SK-N-SH (cell line): ENCODE data around the gene OGA. TPM values are rescaled to one million over a fixed set of nuclear protein-coding genes. Genes with fewer than 3 reads are reported as not detected.
A peak's percentile ranks its signal among the peaks of the same experiment; 100 is the strongest.

Experiments
- CTCF ChIA-PET: fragments of 300-600, 350-600 bp; formaldehyde crosslinking; extraction: SDS; loops from one replicate; lab custom pipeline; 2021; lab: Yijun Ruan, JAX
- POLR2A ChIA-PET: fragments of 350-600 bp; sonication (Branson Sonifier 250); formaldehyde crosslinking; extraction: SDS; loops from one replicate; lab custom pipeline; 2020; ENCODE audit warnings: antibody characterized with exemption, inconsistent platforms; lab: Yijun Ruan, JAX
- DNase-seq: peaks from one replicate; pipeline ENCODE4 v3.0.0; 2012
- H2AFZ ChIP-seq: fragments of 200-600 bp; sonication (generic); 2 replicates; pipeline ENCODE4 v1.8.1; 2016; ENCODE audit warnings: antibody characterized with exemption, mild to moderate bottlenecking, low read depth
- H3F3A ChIP-seq: fragments of 200-600 bp; sonication (generic); replicated peaks from 2 replicates; pipeline ENCODE3; 2016; ENCODE audit warnings: antibody characterized with exemption, mild to moderate bottlenecking; ENCODE audit not compliant: insufficient read depth
- H3K27ac ChIP-seq, 2 experiments: fragments of 200-500 bp in 1 of 2; fragments of 200-600 bp in 1 of 2; sonication (Bioruptor generic) in 1 of 2; sonication (generic), shearing (Covaris generic) in 1 of 2; 2 replicates each; pipeline versions ENCODE4 v1.5.1 to v1.6.1; 2014 to 2016; ENCODE audit warnings: low read depth in 2 of 2, inconsistent platforms in 1 of 2, low read length in 1 of 2, mild to moderate bottlenecking in 1 of 2, mixed read lengths in 1 of 2
- H3K27me3 ChIP-seq: fragments of 200-600 bp; sonication (generic), shearing (Covaris generic); 2 replicates; pipeline ENCODE4 v1.6.1; 2016; ENCODE audit warnings: mixed run types; ENCODE audit not compliant: insufficient read depth
- H3K36me3 ChIP-seq, 2 experiments: fragments of 200-500 bp in 1 of 2; fragments of 200-600 bp in 1 of 2; sonication (Bioruptor generic) in 1 of 2; sonication (generic) in 1 of 2; replicated peaks in 1 of 2; 2 replicates each; pipeline versions ENCODE3 to v1.5.1; 2014 to 2016; ENCODE audit warnings: low read length in 1 of 2, mild to moderate bottlenecking in 1 of 2; ENCODE audit not compliant: insufficient read depth in 2 of 2, control insufficient read depth in 1 of 2
- H3K4me1 ChIP-seq, 2 experiments: fragments of 200-500 bp in 1 of 2; fragments of 200-600 bp in 1 of 2; sonication (Bioruptor generic) in 1 of 2; sonication (generic), shearing (Covaris generic) in 1 of 2; 2 replicates each; pipeline versions ENCODE4 v1.5.1 to v1.6.1; 2014 to 2016; ENCODE audit warnings: low read depth in 1 of 2, low read length in 1 of 2, mixed run types in 1 of 2; ENCODE audit not compliant: insufficient read depth in 2 of 2, control insufficient read depth in 1 of 2
- H3K4me2 ChIP-seq: fragments of 200-600 bp; sonication (generic), shearing (Covaris generic); 2 replicates; pipeline ENCODE4 v1.6.1; 2017; ENCODE audit warnings: mixed run types
- H3K4me3 ChIP-seq, 2 experiments: fragments of 200-500 bp in 1 of 2; fragments of 200-600 bp in 1 of 2; sonication (Bioruptor generic) in 1 of 2; sonication (generic), shearing (Covaris generic) in 1 of 2; 2 replicates each; pipeline versions ENCODE4 v1.5.1 to v1.8.1; 2014 to 2016; ENCODE audit warnings: low read depth in 2 of 2, inconsistent platforms in 1 of 2, low read length in 1 of 2, mild to moderate bottlenecking in 1 of 2, mixed read lengths in 1 of 2, moderate library complexity in 1 of 2
- H3K79me2 ChIP-seq: fragments of 200-600 bp; sonication (generic); 2 replicates; pipeline ENCODE4 v1.8.1; 2017; ENCODE audit warnings: mild to moderate bottlenecking; ENCODE audit not compliant: insufficient read depth
- H3K9ac ChIP-seq: fragments of 200-600 bp; sonication (generic); 2 replicates; pipeline ENCODE4 v1.6.1; 2017; ENCODE audit warnings: mixed run types
- H3K9me2 ChIP-seq: fragments of 200-600 bp; sonication (generic); 2 replicates; pipeline ENCODE4 v1.6.1; 2017; ENCODE audit warnings: mixed run types
- H3K9me3 ChIP-seq: fragments of 200-600 bp; sonication (generic); 2 replicates; pipeline ENCODE4 v1.6.1; 2017; ENCODE audit warnings: mixed run types, mild to moderate bottlenecking, moderate library complexity
- H4K20me1 ChIP-seq: fragments of 200-600 bp; sonication (generic); 2 replicates; pipeline ENCODE4 v1.6.1; 2017; ENCODE audit warnings: mild to moderate bottlenecking, mixed run types; ENCODE audit not compliant: insufficient read depth
- ELF1 ChIP-seq: IDR thresholded peaks from 2 replicates; pipeline ENCODE4 v1.4.0; 2012
- FOXJ3 ChIP-seq: sonication (generic); formaldehyde crosslinking; IDR thresholded peaks from 2 replicates; pipeline ENCODE4 v1.5.1; 2020; ENCODE audit warnings: mild to moderate bottlenecking, missing genetic modification reagents
- FOXM1 ChIP-seq: IDR thresholded peaks from 2 replicates; pipeline ENCODE4 v1.4.0; 2012; ENCODE audit warnings: low read depth, mild to moderate bottlenecking
- JUND ChIP-seq: IDR thresholded peaks from 2 replicates; pipeline ENCODE4 v1.4.0; 2012
- NFIC ChIP-seq: IDR thresholded peaks from 2 replicates; pipeline ENCODE4 v1.4.0; 2012; ENCODE audit warnings: borderline replicate concordance
- POLR2AphosphoS5 ChIP-seq: IDR thresholded peaks from 2 replicates; pipeline ENCODE4 v1.6.1; 2012; ENCODE audit warnings: low read depth, low read length
- RAD21 ChIP-seq: IDR thresholded peaks from 2 replicates; pipeline ENCODE4 v1.6.1; 2012; ENCODE audit warnings: mild to moderate bottlenecking, low read length
- RXRA ChIP-seq: IDR thresholded peaks from 2 replicates; pipeline ENCODE4 v1.4.0; 2012; ENCODE audit warnings: low read depth, mild to moderate bottlenecking, borderline replicate concordance
- SMC3 ChIP-seq: IDR thresholded peaks from 2 replicates; pipeline ENCODE4 v1.6.1; 2012; ENCODE audit warnings: low read depth, low read length, improper control_type of control experiment
- TAF1 ChIP-seq: IDR thresholded peaks from 2 replicates; pipeline ENCODE4 v1.6.1; 2012; ENCODE audit warnings: low read depth, mild to moderate bottlenecking, low read length, moderate library complexity, borderline replicate concordance
- TCF12 ChIP-seq: IDR thresholded peaks from 2 replicates; pipeline ENCODE4 v1.4.0; 2012
- TEAD4 ChIP-seq: IDR thresholded peaks from 2 replicates; pipeline ENCODE4 v1.4.0; 2012; ENCODE audit warnings: mild to moderate bottlenecking, borderline replicate concordance; ENCODE audit not compliant: insufficient read depth
- YY1 ChIP-seq: IDR thresholded peaks from 2 replicates; pipeline ENCODE4 v1.4.0; 2012; ENCODE audit warnings: low read depth, mild to moderate bottlenecking
- WGBS: methylation state at CpG from one replicate; pipeline ENCODE4 v1.1.6; 2017; ENCODE audit warnings: low lambda C conversion rate; 5-methylcytosine and 5-hydroxymethylcytosine counted together
- polyA plus RNA-seq, 3 experiments: library from polyadenylated mRNA; depleted of rRNA; stranded (reverse); fragments of >200 nt; gene quantifications; 2 replicates each; pipeline ENCODE4 v1.2.3, GENCODE V29; 2012
- TF ChIP-seq, protein P1 (sequence below): fragments of 150-350 bp; IDR thresholded peaks from 2 replicates; pipeline ENCODE4 v1.6.1; 2016; ENCODE audit warnings: mild to moderate bottlenecking, low read depth, low read length
- TF ChIP-seq, protein P2 (sequence below): IDR thresholded peaks from 2 replicates; pipeline ENCODE4 v1.6.1; 2012; ENCODE audit warnings: mild to moderate bottlenecking, low read depth, low read length, moderate library complexity
- TF ChIP-seq, protein P3 (sequence below): fragments of 200-600 bp; sonication (generic); IDR thresholded peaks from 2 replicates; pipeline ENCODE4 v1.6.1; 2017; ENCODE audit warnings: antibody characterized with exemption, mild to moderate bottlenecking, moderate library complexity
- TF ChIP-seq, protein P4 (sequence below): fragments of 150-350 bp; IDR thresholded peaks from 2 replicates; pipeline ENCODE4 v1.6.1; 2017; ENCODE audit warnings: antibody characterized with exemption, low read length, low read depth, borderline replicate concordance
- TF ChIP-seq, protein P5 (sequence below): IDR thresholded peaks from 2 replicates; pipeline ENCODE4 v1.4.0; 2012; ENCODE audit warnings: low read depth, borderline replicate concordance

OGA gene
- polyA plus RNA-seq, 1 of the 3 experiments (the other 2 are of a cell fraction) = 24.8 TPM

DNA sequence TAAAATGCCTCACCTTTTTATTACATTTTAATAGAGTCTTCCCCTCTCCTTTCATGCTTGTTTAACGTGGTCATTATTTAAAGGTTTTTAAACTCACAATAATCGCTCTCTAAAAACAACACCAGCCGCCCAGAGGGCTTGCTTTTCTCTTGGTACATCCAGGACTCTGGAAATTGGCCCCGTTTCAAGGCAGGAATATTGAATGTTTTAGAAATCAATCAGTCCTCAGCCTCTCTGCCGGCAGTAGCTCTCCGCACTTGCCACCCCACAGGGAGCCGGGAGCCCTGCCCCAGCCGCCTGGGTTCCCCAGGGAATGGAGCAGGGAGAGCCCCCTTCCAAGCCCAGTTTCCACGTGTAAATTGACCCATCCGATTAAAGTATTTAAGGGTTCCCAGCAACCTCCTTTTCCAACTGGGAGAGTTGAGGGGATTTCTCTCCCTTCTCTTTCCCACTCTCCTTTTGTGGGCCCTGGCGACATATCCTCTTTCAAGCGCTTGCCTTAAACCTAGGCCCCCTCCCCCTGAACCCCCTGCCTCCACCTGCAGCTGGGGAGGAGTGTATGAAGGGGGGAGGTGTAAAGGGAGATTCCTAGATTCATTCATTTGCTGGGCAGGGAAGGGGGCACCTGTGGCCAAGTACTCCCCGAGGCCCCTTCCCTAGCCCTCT, 44.2 kb downstream of the OGA start:
- peak; percentile 16 for DNase-seq
- TF ChIP-seq RXRA (no peak), YY1 (no peak), POLR2AphosphoS5 (no peak), RAD21 (no peak), JUND (no peak), TAF1 (no peak), SMC3 (no peak), TCF12 (no peak), TEAD4 (no peak), FOXJ3 (CRISPR knock-in tag) (no peak), FOXM1 (no peak), NFIC (no peak), ELF1 (no peak)
- TF ChIP-seq, protein P1, sequence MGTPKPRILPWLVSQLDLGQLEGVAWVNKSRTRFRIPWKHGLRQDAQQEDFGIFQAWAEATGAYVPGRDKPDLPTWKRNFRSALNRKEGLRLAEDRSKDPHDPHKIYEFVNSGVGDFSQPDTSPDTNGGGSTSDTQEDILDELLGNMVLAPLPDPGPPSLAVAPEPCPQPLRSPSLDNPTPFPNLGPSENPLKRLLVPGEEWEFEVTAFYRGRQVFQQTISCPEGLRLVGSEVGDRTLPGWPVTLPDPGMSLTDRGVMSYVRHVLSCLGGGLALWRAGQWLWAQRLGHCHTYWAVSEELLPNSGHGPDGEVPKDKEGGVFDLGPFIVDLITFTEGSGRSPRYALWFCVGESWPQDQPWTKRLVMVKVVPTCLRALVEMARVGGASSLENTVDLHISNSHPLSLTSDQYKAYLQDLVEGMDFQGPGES = no peak
- TF ChIP-seq, protein P2, sequence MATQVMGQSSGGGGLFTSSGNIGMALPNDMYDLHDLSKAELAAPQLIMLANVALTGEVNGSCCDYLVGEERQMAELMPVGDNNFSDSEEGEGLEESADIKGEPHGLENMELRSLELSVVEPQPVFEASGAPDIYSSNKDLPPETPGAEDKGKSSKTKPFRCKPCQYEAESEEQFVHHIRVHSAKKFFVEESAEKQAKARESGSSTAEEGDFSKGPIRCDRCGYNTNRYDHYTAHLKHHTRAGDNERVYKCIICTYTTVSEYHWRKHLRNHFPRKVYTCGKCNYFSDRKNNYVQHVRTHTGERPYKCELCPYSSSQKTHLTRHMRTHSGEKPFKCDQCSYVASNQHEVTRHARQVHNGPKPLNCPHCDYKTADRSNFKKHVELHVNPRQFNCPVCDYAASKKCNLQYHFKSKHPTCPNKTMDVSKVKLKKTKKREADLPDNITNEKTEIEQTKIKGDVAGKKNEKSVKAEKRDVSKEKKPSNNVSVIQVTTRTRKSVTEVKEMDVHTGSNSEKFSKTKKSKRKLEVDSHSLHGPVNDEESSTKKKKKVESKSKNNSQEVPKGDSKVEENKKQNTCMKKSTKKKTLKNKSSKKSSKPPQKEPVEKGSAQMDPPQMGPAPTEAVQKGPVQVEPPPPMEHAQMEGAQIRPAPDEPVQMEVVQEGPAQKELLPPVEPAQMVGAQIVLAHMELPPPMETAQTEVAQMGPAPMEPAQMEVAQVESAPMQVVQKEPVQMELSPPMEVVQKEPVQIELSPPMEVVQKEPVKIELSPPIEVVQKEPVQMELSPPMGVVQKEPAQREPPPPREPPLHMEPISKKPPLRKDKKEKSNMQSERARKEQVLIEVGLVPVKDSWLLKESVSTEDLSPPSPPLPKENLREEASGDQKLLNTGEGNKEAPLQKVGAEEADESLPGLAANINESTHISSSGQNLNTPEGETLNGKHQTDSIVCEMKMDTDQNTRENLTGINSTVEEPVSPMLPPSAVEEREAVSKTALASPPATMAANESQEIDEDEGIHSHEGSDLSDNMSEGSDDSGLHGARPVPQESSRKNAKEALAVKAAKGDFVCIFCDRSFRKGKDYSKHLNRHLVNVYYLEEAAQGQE = no peak
- TF ChIP-seq, protein P3, sequence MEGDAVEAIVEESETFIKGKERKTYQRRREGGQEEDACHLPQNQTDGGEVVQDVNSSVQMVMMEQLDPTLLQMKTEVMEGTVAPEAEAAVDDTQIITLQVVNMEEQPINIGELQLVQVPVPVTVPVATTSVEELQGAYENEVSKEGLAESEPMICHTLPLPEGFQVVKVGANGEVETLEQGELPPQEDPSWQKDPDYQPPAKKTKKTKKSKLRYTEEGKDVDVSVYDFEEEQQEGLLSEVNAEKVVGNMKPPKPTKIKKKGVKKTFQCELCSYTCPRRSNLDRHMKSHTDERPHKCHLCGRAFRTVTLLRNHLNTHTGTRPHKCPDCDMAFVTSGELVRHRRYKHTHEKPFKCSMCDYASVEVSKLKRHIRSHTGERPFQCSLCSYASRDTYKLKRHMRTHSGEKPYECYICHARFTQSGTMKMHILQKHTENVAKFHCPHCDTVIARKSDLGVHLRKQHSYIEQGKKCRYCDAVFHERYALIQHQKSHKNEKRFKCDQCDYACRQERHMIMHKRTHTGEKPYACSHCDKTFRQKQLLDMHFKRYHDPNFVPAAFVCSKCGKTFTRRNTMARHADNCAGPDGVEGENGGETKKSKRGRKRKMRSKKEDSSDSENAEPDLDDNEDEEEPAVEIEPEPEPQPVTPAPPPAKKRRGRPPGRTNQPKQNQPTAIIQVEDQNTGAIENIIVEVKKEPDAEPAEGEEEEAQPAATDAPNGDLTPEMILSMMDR = no peak
- TF ChIP-seq, protein P4, sequence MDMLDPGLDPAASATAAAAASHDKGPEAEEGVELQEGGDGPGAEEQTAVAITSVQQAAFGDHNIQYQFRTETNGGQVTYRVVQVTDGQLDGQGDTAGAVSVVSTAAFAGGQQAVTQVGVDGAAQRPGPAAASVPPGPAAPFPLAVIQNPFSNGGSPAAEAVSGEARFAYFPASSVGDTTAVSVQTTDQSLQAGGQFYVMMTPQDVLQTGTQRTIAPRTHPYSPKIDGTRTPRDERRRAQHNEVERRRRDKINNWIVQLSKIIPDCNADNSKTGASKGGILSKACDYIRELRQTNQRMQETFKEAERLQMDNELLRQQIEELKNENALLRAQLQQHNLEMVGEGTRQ = no peak
- TF ChIP-seq, protein P5, sequence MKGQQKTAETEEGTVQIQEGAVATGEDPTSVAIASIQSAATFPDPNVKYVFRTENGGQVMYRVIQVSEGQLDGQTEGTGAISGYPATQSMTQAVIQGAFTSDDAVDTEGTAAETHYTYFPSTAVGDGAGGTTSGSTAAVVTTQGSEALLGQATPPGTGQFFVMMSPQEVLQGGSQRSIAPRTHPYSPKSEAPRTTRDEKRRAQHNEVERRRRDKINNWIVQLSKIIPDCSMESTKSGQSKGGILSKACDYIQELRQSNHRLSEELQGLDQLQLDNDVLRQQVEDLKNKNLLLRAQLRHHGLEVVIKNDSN = no peak
- no peak overlapping the region for H2AFZ ChIP-seq
- WGBS = 80% methylated on average over 13 of the region's 13 CpGs
- no peaks in the 10 kb centered on the region for H3K9me2 ChIP-seq
- ChIA-PET CTCF (interaction anchor here (0.8 to 4.0 kb wide), 8 partner anchors 8 to 560 kb away, joined by 3 to 35 read pairs (median 6); partner anchors contain the start of gene NPM3), POLR2A (no interaction called here)
- H3K36me3 ChIP-seq = no peaks in the 10 kb centered on the region
- H3K27ac ChIP-seq = no peak overlapping the region
- H3K4me1 ChIP-seq = no peaks in the 10 kb centered on the region; a peak in 1 of 4 replicates
- no peak overlapping the region for H3K4me2 ChIP-seq
- H3K79me2 ChIP-seq = no peaks in the 10 kb centered on the region
- H3F3A ChIP-seq = no peaks in the 10 kb centered on the region
- no peaks in the 10 kb centered on the region for H3K27me3 ChIP-seq
- no peak overlapping the region for H3K4me3 ChIP-seq
- H3K9ac ChIP-seq = no peak overlapping the region
- H4K20me1 ChIP-seq = no peaks in the 10 kb centered on the region
- H3K9me3 ChIP-seq = no peaks in the 10 kb centered on the region
